K562 (cell line): ENCODE measurements around the gene SERGEF. TPM values are rescaled to one million over a fixed set of nuclear protein-coding genes. Genes with fewer than 3 reads are reported as not detected.
A peak's percentile ranks its signal among the peaks of the same experiment; 100 is the strongest.

Experiments used
- ATAC-seq: fragments of 200-7000 bp; cut with Tn5 transposase; 3 replicates; pipeline ENCODE4 v1.9.1; 2020; ENCODE audit warnings: moderate library complexity
- BruUV-seq: library from RNA; stranded (reverse); fragments of 400-500 nt; replicated peaks from 2 replicates; lab custom pipeline; 2021; lab: Mats Ljungman, UMichigan
- CTCF ChIA-PET: fragments of 300-600 bp; formaldehyde crosslinking; extraction: SDS; loops from one replicate; lab custom pipeline; 2021; ENCODE audit warnings: low intra/inter-chr PET ratio; lab: Yijun Ruan, JAX
- POLR2A ChIA-PET: fragments of 300-600, 350-650 bp; sonication (Branson Sonifier 250); formaldehyde crosslinking; extraction: SDS; loops from one replicate; lab custom pipeline; 2021; ENCODE audit warnings: antibody characterized with exemption, inconsistent platforms; lab: Yijun Ruan, JAX
- DNase-seq, 4 experiments: peaks; one replicate each; pipeline versions ENCODE4 v3.0.0 to v3.0.0-alpha.2; 2011 to 2018; ENCODE audit warnings: low spot score in 3 of 4, mixed read lengths in 3 of 4; ENCODE audit errors: extremely low read depth in 1 of 4
- FAIRE-seq: peaks from 2 replicates; lab custom pipeline; 2011; peaks lifted over from hg19 to GRCh38; lab: Jason Lieb, UNC
- H2AFZ ChIP-seq: 2 replicates; pipeline ENCODE4 v1.6.0; 2011; ENCODE audit warnings: low read depth, low read length, control low read depth, inconsistent platforms
- H3K27ac ChIP-seq: fragments of 200-600 bp; 3 replicates; pipeline ENCODE4 v1.8.0; 2011; ENCODE audit warnings: low read depth, mild to moderate bottlenecking, control low read depth, inconsistent platforms, low read length, moderate library complexity, mixed read lengths; ENCODE audit errors: extremely low read depth
- H3K27me3 ChIP-seq, 2 experiments: fragments of 300-600 bp in 1 of 2; 2 replicates in 1 of 2; 3 replicates in 1 of 2; pipeline versions ENCODE4 v1.6.0 to v1.8.0; 2011; ENCODE audit warnings: inconsistent platforms in 2 of 2, low read length in 2 of 2, mild to moderate bottlenecking in 1 of 2, mixed read lengths in 1 of 2, moderate library complexity in 1 of 2; ENCODE audit not compliant: control insufficient read depth in 2 of 2, insufficient read depth in 2 of 2
- H3K36me3 ChIP-seq: fragments of 300-600 bp; 3 replicates; pipeline ENCODE4 v1.8.0; 2011; ENCODE audit warnings: mild to moderate bottlenecking, low read length, inconsistent platforms; ENCODE audit not compliant: control insufficient read depth, insufficient read depth
- H3K4me1 ChIP-seq, 2 experiments: fragments of 200-600 bp in 1 of 2; replicated peaks in 1 of 2; 2 replicates in 1 of 2; 3 replicates in 1 of 2; pipeline versions ENCODE4 v1.5.1 to v1.8.0; 2011; ENCODE audit warnings: inconsistent platforms in 2 of 2, low read length in 2 of 2, mild to moderate bottlenecking in 1 of 2, mixed read lengths in 1 of 2, moderate library complexity in 1 of 2; ENCODE audit not compliant: control insufficient read depth in 2 of 2, insufficient read depth in 2 of 2
- H3K4me2 ChIP-seq: 2 replicates; pipeline ENCODE4 v1.6.1; 2011; ENCODE audit warnings: low read length, control low read depth, inconsistent platforms, mixed read lengths; ENCODE audit not compliant: insufficient read depth
- H3K4me3 ChIP-seq: fragments of 200-600 bp; sonication (generic), shearing (Covaris generic); 2 replicates; pipeline ENCODE4 v1.5.1; 2016; ENCODE audit warnings: control low read depth, inconsistent platforms
- H3K79me2 ChIP-seq: fragments of 200-600 bp; 3 replicates; pipeline ENCODE4 v1.8.0; 2011; ENCODE audit warnings: low read length, inconsistent platforms; ENCODE audit not compliant: control insufficient read depth, insufficient read depth
- H3K9ac ChIP-seq, 2 experiments: 2 replicates each; pipeline versions ENCODE4 v1.6.0 to v1.6.1; 2011; ENCODE audit warnings: low read depth in 2 of 2, low read length in 2 of 2, control low read depth in 1 of 2, inconsistent platforms in 1 of 2, mild to moderate bottlenecking in 1 of 2, mixed read lengths in 1 of 2; ENCODE audit not compliant: insufficient read depth in 1 of 2
- H3K9me1 ChIP-seq: one replicate; pipeline ENCODE4 v1.6.0; 2011; ENCODE audit warnings: inconsistent platforms, mild to moderate bottlenecking, low read length, moderate library complexity; ENCODE audit not compliant: control insufficient read depth, insufficient read depth
- H3K9me3 ChIP-seq: replicated peaks from 2 replicates; pipeline ENCODE4 v1.5.1; 2011; ENCODE audit warnings: low read depth, low read length, inconsistent platforms; ENCODE audit not compliant: control insufficient read depth, insufficient read depth
- H4K20me1 ChIP-seq: replicated peaks from 2 replicates; pipeline ENCODE4 v1.6.1; 2011; ENCODE audit warnings: low read length, inconsistent platforms, mixed read lengths; ENCODE audit not compliant: control insufficient read depth, insufficient read depth
- C11orf30 ChIP-seq: fragments of 450-650 bp; IDR thresholded peaks from 2 replicates; pipeline ENCODE4 v1.6.1; 2016; ENCODE audit warnings: low read depth, mild to moderate bottlenecking
- CAMTA2 ChIP-seq: fragments of 250-450 bp; sonication (Bioruptor Pico); conservative IDR thresholded peaks from 2 replicates; pipeline ENCODE4 v1.5.1; 2022
- EWSR1 ChIP-seq: fragments of 450-650 bp; IDR thresholded peaks from 2 replicates; pipeline ENCODE4 v1.6.1; 2018; ENCODE audit warnings: borderline replicate concordance, mild to moderate bottlenecking, low read depth, moderate library complexity; ENCODE audit not compliant: partially characterized antibody
- GABPB1 ChIP-seq: sonication (generic); formaldehyde crosslinking; IDR thresholded peaks from 2 replicates; pipeline ENCODE4 v1.8.0; 2022; ENCODE audit warnings: mild to moderate bottlenecking, missing genetic modification reagents
- HNRNPL ChIP-seq: fragments of 200-400 bp; formaldehyde crosslinking; IDR thresholded peaks from 2 replicates; pipeline ENCODE4 v1.6.1; 2017; ENCODE audit warnings: low read depth, mild to moderate bottlenecking, low read length
- MAFF ChIP-seq: IDR thresholded peaks from 2 replicates; pipeline ENCODE4 v1.6.1; 2012; ENCODE audit warnings: low read length, improper control_type of control experiment
- MAFG ChIP-seq: fragments of 450-650 bp; conservative IDR thresholded peaks from 2 replicates; pipeline ENCODE4 v1.6.1; 2016; ENCODE audit warnings: missing genetic modification characterization, missing compliant biosample characterization
- MCM7 ChIP-seq, 2 experiments: fragments of 450-650 bp; IDR thresholded peaks; 2 replicates each; pipeline ENCODE4 v1.6.1; 2016 to 2018
- NFATC3 ChIP-seq: fragments of 450-650 bp; IDR thresholded peaks from 2 replicates; pipeline ENCODE4 v1.6.1; 2017; ENCODE audit warnings: mild to moderate bottlenecking
- RCOR1 ChIP-seq, 2 experiments: IDR thresholded peaks; 2 replicates each; pipeline ENCODE4 v1.6.1; 2012; ENCODE audit warnings: low read depth in 2 of 2, low read length in 2 of 2, borderline replicate concordance in 1 of 2, improper control_type of control experiment in 1 of 2
- RFX1 ChIP-seq: fragments of 450-650 bp; IDR thresholded peaks from 2 replicates; pipeline ENCODE4 v1.6.1; 2016; ENCODE audit warnings: mild to moderate bottlenecking, moderate library complexity
- SRSF1 ChIP-seq: fragments of 200-400 bp; formaldehyde crosslinking; IDR thresholded peaks from 2 replicates; pipeline ENCODE4 v1.6.1; 2017; ENCODE audit warnings: mild to moderate bottlenecking, low read depth, low read length, moderate library complexity
- XRCC4 ChIP-seq: IDR thresholded peaks from one replicate; pipeline ENCODE4 v1.6.1; 2011; ENCODE audit not compliant: insufficient read depth, insufficient read length; ENCODE audit errors: extremely low read depth
- ZNF23 ChIP-seq: fragments of 250-450 bp; sonication (Bioruptor Pico); IDR thresholded peaks from 2 replicates; pipeline ENCODE4 v1.4.0; 2020; ENCODE audit warnings: mild to moderate bottlenecking
- ZNF239 ChIP-seq: fragments of 250-450 bp; sonication (Bioruptor Pico); IDR thresholded peaks from 2 replicates; pipeline ENCODE4 v1.4.0; 2020; ENCODE audit warnings: mild to moderate bottlenecking
- ZNF316 ChIP-seq: fragments of 450-650 bp; IDR thresholded peaks from 2 replicates; pipeline ENCODE4 v1.6.1; 2016
- ZNF318 ChIP-seq, 2 experiments: fragments of 450-650 bp; IDR thresholded peaks; 2 replicates each; pipeline ENCODE4 v1.6.1; 2016; ENCODE audit warnings: mild to moderate bottlenecking in 2 of 2, borderline replicate concordance in 1 of 2, low read depth in 1 of 2, moderate library complexity in 1 of 2
- ZNF584 ChIP-seq: fragments of 200-800 bp; sonication (Bioruptor generic); IDR thresholded peaks from 2 replicates; pipeline ENCODE4 v1.6.1; 2016; ENCODE audit warnings: low read depth, mild to moderate bottlenecking, missing genetic modification characterization, missing compliant biosample characterization
- ZNF77 ChIP-seq: fragments of 250-450 bp; sonication (Bioruptor Pico); IDR thresholded peaks from 2 replicates; pipeline ENCODE4 v1.5.0; 2020
- in situ Hi-C: fragments of 300-500 bp; cut with MboI; formaldehyde crosslinking; loops from 4 replicates; pipeline ENCODE4 v1.15.0; 2018; ENCODE audit warnings: inconsistent platforms, mixed read lengths
- intact Hi-C: fragments of 100-400 bp; cut with micrococcal nuclease; formaldehyde crosslinking; loops from 2 replicates; pipeline ENCODE4 v1.14.2; 2022
- polyA plus RNA-seq, 8 experiments: library from polyadenylated mRNA; depleted of rRNA in 4 of 8; stranded (reverse) in 5 of 8; unstranded in 3 of 8; fragments of >200 nt; fragmentation: Nextera tagmentation in 2 of 8; fragmentation: Illumina TruSeq in 1 of 8; extraction: Ambion mirVana in 2 of 8; extraction: Trizol in 1 of 8; gene quantifications; 2 replicates each; pipeline versions ENCODE4 v1.2.1 to v1.2.3, GENCODE V29; 2011 to 2014; ENCODE audit warnings: inconsistent platforms in 1 of 8, missing spikeins in 1 of 8
- total RNA-seq, 7 experiments: library from RNA; depleted of rRNA in 6 of 7; stranded (reverse); fragments of >200 nt in 6 of 7; fragmentation: Illumina TruSeq in 2 of 7; extraction: Trizol in 2 of 7; gene quantifications; 2 replicates each; pipeline versions ENCODE4 v1.2.1 to v1.2.3, GENCODE V29; 2011 to 2021; ENCODE audit warnings: low replicate concordance in 1 of 7

SERGEF gene
- total and polyA plus RNA-seq, 9 of the 15 experiments (the other 6 are each of a cell fraction or from before 2014, with no cell fraction given) = 10.2 to 28.0 (median 19.9) TPM

GRCh38 chr11:18019650-18020049 lies 6.8 kb upstream of the SERGEF start:
- ChIA-PET CTCF (no interaction called here), POLR2A (no interaction called here)
- H3K36me3 ChIP-seq = no peaks in the 10 kb centered on the region
- in situ Hi-C loops = no loop called here
- H3K4me1 ChIP-seq = no peaks in the 10 kb centered on the region; a peak in 2 of 5 replicates
- DNase-seq (no peak), ATAC-seq (no peak), FAIRE-seq (no peak)
- H2AFZ ChIP-seq = no peak overlapping the region
- no peak overlapping the region for H3K9ac ChIP-seq
- intact Hi-C loops = no loop called here
- no peak overlapping the region for H3K27ac ChIP-seq
- H3K9me1 ChIP-seq = no peaks in the 10 kb centered on the region
- no peaks in the 10 kb centered on the region for H3K79me2 ChIP-seq
- BruUV-seq = no TSS peak
- H3K4me2 ChIP-seq = no peak overlapping the region
- H3K27me3 ChIP-seq = peaks cover 0 to 2% of the 10 kb centered on the region in 2 experiments; a peak in 3 of 5 replicates
- H3K9me3 ChIP-seq = no peaks in the 10 kb centered on the region
- no peak overlapping the region for H3K4me3 ChIP-seq
- H4K20me1 ChIP-seq = no peaks in the 10 kb centered on the region
- TF ChIP-seq SRSF1 (no peak), GABPB1 (CRISPR knock-in tag) (no peak), MAFF (peak; percentile 19; the same call in 1 of the 2 replicates), C11orf30 (peak; percentile 67), NFATC3 (no peak), ZNF318 (IDR thresholded peaks at IDR 0.05; ENCODE audit: borderline replicate concordance in 1 of 2, low read depth in 1 of 2) (no peak), ZNF23 (CRISPR knock-in tag) (no peak), EWSR1 (no peak), RFX1 (no peak), RCOR1 (IDR thresholded peaks at IDR 0.05; ENCODE audit: borderline replicate concordance in 1 of 2, low read depth in 2 of 2, low read length in 2 of 2) (no peak), ZNF316 (peak; percentile 71), MAFG (0 out of 2 replicates have a peak, but pooled peaks have one; percentile 21), HNRNPL (no peak), MCM7 (IDR thresholded peaks at IDR 0.05) (no peak), CAMTA2 (CRISPR knock-in tag) (no peak), XRCC4 (no peak), ZNF77 (CRISPR knock-in tag) (no peak), ZNF239 (no peak), ZNF584 (CRISPR knock-in tag) (no peak)
